DOHH2 (cell line): ENCODE measurements around the gene MBIP.

ENCODE experiments used
- H3F3A ChIP-seq: fragments of 200-600 bp; sonication (generic), shearing (Covaris generic); 2 replicates; pipeline ENCODE4 v1.6.0; 2016; ENCODE audit warnings: antibody characterized with exemption, mild to moderate bottlenecking; ENCODE audit not compliant: control insufficient read depth, insufficient read depth
- H3K27ac ChIP-seq: fragments of 200-600 bp; sonication (generic); 2 replicates; pipeline ENCODE4 v1.5.1; 2014; ENCODE audit warnings: low read depth, mild to moderate bottlenecking, low read length, moderate library complexity
- H3K27me3 ChIP-seq: fragments of 200-600 bp; sonication (generic); 2 replicates; pipeline ENCODE4 v1.6.1; 2014; ENCODE audit warnings: mild to moderate bottlenecking, low read length, mixed read lengths; ENCODE audit not compliant: control insufficient read depth
- H3K36me3 ChIP-seq: fragments of 200-600 bp; sonication (generic); 2 replicates; pipeline ENCODE4 v1.6.1; 2014; ENCODE audit warnings: mild to moderate bottlenecking, low read length, moderate library complexity, mixed read lengths; ENCODE audit not compliant: control insufficient read depth
- H3K4me1 ChIP-seq: fragments of 200-600 bp; sonication (generic); 2 replicates; pipeline ENCODE4 v1.6.1; 2014; ENCODE audit warnings: mild to moderate bottlenecking, low read length, mixed read lengths; ENCODE audit not compliant: control insufficient read depth
- H3K4me2 ChIP-seq: fragments of 200-600 bp; sonication (generic); 2 replicates; pipeline ENCODE4 v1.6.0; 2014; ENCODE audit warnings: mild to moderate bottlenecking, low read length, moderate library complexity
- H3K4me3 ChIP-seq: fragments of 200-600 bp; sonication (generic); 2 replicates; pipeline ENCODE4 v1.5.1; 2014; ENCODE audit warnings: mild to moderate bottlenecking, low read length, mixed read lengths
- H3K79me2 ChIP-seq: fragments of 200-600 bp; sonication (generic); 2 replicates; pipeline ENCODE4 v1.6.1; 2014; ENCODE audit warnings: mild to moderate bottlenecking, low read length, mixed read lengths; ENCODE audit not compliant: control insufficient read depth
- H3K9me2 ChIP-seq: fragments of 200-600 bp; sonication (generic); replicated peaks from 2 replicates; pipeline ENCODE4 v1.6.1; 2014; ENCODE audit warnings: mild to moderate bottlenecking, low read length, mixed read lengths; ENCODE audit not compliant: control insufficient read depth
- H3K9me3 ChIP-seq: fragments of 200-600 bp; sonication (generic); 2 replicates; pipeline ENCODE4 v1.6.1; 2014; ENCODE audit warnings: antibody characterized with exemption, low read length, mixed read lengths; ENCODE audit not compliant: control insufficient read depth, insufficient read depth
- H4K20me1 ChIP-seq: fragments of 200-600 bp; sonication (generic); 2 replicates; pipeline ENCODE4 v1.6.0; 2014; ENCODE audit warnings: low read depth, mild to moderate bottlenecking, antibody characterized with exemption, low read length, moderate library complexity; ENCODE audit not compliant: control insufficient read depth, insufficient read depth
- EZH2phosphoT487 ChIP-seq: fragments of 200-600 bp; sonication (generic); IDR thresholded peaks from 2 replicates; pipeline ENCODE4 v1.6.1; 2017; ENCODE audit warnings: borderline replicate concordance, mild to moderate bottlenecking, antibody characterized with exemption, low read length, moderate library complexity, mixed read lengths
- TF ChIP-seq, protein P1 (sequence below): fragments of 200-600 bp; sonication (generic); IDR thresholded peaks from one replicate; pipeline ENCODE4 v1.5.1; 2014; ENCODE audit warnings: antibody characterized with exemption, mild to moderate bottlenecking, low read depth, low read length; ENCODE audit not compliant: poor library complexity, severe bottlenecking

Gene MBIP

DNA sequence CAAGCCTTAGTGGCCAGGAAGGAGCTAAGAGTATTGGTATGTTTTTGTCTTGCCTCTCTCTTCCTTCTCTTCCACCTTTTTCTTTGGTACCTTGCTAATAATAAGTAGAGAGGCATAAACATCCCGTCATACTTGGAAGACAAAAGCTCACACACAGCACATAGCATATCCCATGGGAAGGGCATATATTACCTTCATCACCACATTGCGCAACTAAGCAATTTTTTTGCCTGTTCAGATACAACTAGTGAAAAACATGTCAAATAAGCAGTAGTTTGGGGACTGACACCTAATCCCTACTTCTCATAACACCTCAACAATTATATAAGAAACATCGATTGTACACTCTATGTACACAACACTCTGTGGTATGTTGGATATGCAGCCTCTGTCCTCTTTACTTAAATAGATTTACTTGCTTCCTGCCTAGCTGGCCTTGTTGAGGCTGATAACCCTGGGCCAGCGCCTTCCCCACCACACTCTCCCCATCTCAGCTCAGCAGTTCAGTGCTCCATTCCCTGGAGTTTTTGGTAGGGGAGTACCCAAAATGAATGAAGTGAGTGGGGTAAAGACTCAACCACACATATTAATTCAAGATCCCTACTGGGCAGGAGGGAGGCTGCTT, 35.4 kb downstream of the MBIP start:
- Histone ChIP-seq H3K9me3 (no peaks in the 10 kb centered on the region), H3K4me2 (no peak overlapping the region), H4K20me1 (no peaks in the 10 kb centered on the region), H3K4me1 (no peaks in the 10 kb centered on the region), H3K27ac (no peak overlapping the region), H3K27me3 (no peaks in the 10 kb centered on the region), H3K9me2 (no peaks in the 10 kb centered on the region), H3K36me3 (no peaks in the 10 kb centered on the region), H3K4me3 (no peak overlapping the region), H3K79me2 (no peaks in the 10 kb centered on the region), H3F3A (no peaks in the 10 kb centered on the region)
- TF ChIP-seq EZH2phosphoT487: no peak
- TF ChIP-seq, protein P1, sequence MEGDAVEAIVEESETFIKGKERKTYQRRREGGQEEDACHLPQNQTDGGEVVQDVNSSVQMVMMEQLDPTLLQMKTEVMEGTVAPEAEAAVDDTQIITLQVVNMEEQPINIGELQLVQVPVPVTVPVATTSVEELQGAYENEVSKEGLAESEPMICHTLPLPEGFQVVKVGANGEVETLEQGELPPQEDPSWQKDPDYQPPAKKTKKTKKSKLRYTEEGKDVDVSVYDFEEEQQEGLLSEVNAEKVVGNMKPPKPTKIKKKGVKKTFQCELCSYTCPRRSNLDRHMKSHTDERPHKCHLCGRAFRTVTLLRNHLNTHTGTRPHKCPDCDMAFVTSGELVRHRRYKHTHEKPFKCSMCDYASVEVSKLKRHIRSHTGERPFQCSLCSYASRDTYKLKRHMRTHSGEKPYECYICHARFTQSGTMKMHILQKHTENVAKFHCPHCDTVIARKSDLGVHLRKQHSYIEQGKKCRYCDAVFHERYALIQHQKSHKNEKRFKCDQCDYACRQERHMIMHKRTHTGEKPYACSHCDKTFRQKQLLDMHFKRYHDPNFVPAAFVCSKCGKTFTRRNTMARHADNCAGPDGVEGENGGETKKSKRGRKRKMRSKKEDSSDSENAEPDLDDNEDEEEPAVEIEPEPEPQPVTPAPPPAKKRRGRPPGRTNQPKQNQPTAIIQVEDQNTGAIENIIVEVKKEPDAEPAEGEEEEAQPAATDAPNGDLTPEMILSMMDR: no peak

- no peaks in the 10 kb centered on the region for H3K9me2 ChIP-seq
- H3K27me3 ChIP-seq: peaks cover 5% of the 10 kb centered on the region
- no peak overlapping the region for H3K4me3 ChIP-seq
- H3K4me2 ChIP-seq: no peak overlapping the region
- no peak for TF ChIP-seq EZH2phosphoT487
- TF ChIP-seq, protein P1: no peak
- no peak overlapping the region for H3K27ac ChIP-seq
- H3K79me2 ChIP-seq: no peaks in the 10 kb centered on the region
- H3K4me1 ChIP-seq: no peaks in the 10 kb centered on the region
- H3F3A ChIP-seq: no peaks in the 10 kb centered on the region
- H3K36me3 ChIP-seq: no peaks in the 10 kb centered on the region
- H4K20me1 ChIP-seq: no peaks in the 10 kb centered on the region
- no peaks in the 10 kb centered on the region for H3K9me3 ChIP-seq
Measured at GRCh38 chr14:36281309-36281708, 39.1 kb downstream of the MBIP start.

- no peaks in the 10 kb centered on the region for H3K4me1 ChIP-seq
- H4K20me1 ChIP-seq: no peaks in the 10 kb centered on the region
- TF ChIP-seq EZH2phosphoT487: no peak
- TF ChIP-seq, protein P1: no peak
- H3K9me3 ChIP-seq: no peaks in the 10 kb centered on the region
- H3K27me3 ChIP-seq: peaks cover 5% of the 10 kb centered on the region
- no peaks in the 10 kb centered on the region for H3K36me3 ChIP-seq
- no peak overlapping the region for H3K4me3 ChIP-seq
- H3K9me2 ChIP-seq: no peaks in the 10 kb centered on the region
- no peaks in the 10 kb centered on the region for H3K79me2 ChIP-seq
- H3K27ac ChIP-seq: no peak overlapping the region
- H3K4me2 ChIP-seq: no peak overlapping the region
- no peaks in the 10 kb centered on the region for H3F3A ChIP-seq
Measured at GRCh38 chr14:36279306-36280190, 40.9 kb downstream of the MBIP start.
